MM.1S (cell line): Measurements from ENCODE around the gene ADIPOR1.
"Not testable (repeated sequence)": the region's sequence is repeated elsewhere in the genome, so short reads cannot be mapped to it uniquely, and the experiment has no call there.

Source experiments
- EZH2 ChIP-seq: fragments of 300-600 bp; sonication (generic); optimal IDR thresholded peaks from 2 replicates; pipeline ENCODE3; 2017; ENCODE audit warnings: low read depth, mild to moderate bottlenecking, antibody characterized with exemption, low read length, mixed read lengths
- EZH2phosphoT487 ChIP-seq: fragments of 300-600 bp; sonication (generic); IDR thresholded peaks from 2 replicates; pipeline ENCODE4 v1.6.1; 2018; ENCODE audit warnings: antibody characterized with exemption, low read length
- TF ChIP-seq, protein P1 (sequence below): fragments of 300-600 bp; sonication (generic); IDR thresholded peaks from 2 replicates; pipeline ENCODE4 v1.5.1; 2016; ENCODE audit warnings: antibody characterized with exemption, low read length, mixed read lengths

DNA sequence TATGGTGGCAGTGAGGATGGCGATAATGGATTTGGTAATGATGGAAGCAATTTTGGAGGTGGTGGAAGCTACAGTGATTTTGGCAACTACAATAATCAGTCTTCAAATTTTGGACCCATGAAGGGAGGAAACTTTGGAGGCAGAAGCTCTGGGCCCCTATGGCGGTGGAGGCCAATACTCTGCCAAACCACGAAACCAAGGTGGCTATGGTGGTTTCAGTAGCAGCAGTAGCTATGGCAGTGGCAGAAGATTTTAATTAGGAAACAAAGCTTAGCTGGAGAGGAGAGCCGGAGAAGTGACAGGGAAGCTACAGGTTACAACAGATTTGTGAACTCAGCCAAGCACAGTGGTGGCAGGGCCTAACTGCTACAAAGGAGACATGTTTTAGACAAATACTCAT is 45.6 kb downstream of the ADIPOR1 start:
- TF ChIP-seq, protein P1, sequence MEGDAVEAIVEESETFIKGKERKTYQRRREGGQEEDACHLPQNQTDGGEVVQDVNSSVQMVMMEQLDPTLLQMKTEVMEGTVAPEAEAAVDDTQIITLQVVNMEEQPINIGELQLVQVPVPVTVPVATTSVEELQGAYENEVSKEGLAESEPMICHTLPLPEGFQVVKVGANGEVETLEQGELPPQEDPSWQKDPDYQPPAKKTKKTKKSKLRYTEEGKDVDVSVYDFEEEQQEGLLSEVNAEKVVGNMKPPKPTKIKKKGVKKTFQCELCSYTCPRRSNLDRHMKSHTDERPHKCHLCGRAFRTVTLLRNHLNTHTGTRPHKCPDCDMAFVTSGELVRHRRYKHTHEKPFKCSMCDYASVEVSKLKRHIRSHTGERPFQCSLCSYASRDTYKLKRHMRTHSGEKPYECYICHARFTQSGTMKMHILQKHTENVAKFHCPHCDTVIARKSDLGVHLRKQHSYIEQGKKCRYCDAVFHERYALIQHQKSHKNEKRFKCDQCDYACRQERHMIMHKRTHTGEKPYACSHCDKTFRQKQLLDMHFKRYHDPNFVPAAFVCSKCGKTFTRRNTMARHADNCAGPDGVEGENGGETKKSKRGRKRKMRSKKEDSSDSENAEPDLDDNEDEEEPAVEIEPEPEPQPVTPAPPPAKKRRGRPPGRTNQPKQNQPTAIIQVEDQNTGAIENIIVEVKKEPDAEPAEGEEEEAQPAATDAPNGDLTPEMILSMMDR: not testable (repeated sequence)
- TF ChIP-seq EZH2, EZH2phosphoT487: not testable (repeated sequence)
